DOHH2 (cell line): ENCODE data around the gene PDIK1L.

Experiments used
- H3F3A ChIP-seq: fragments of 200-600 bp; sonication (generic), shearing (Covaris generic); 2 replicates; pipeline ENCODE4 v1.6.0; 2016; ENCODE audit warnings: antibody characterized with exemption, mild to moderate bottlenecking; ENCODE audit not compliant: control insufficient read depth, insufficient read depth
- H3K27ac ChIP-seq: fragments of 200-600 bp; sonication (generic); 2 replicates; pipeline ENCODE4 v1.5.1; 2014; ENCODE audit warnings: low read depth, mild to moderate bottlenecking, low read length, moderate library complexity
- H3K27me3 ChIP-seq: fragments of 200-600 bp; sonication (generic); 2 replicates; pipeline ENCODE4 v1.6.1; 2014; ENCODE audit warnings: mild to moderate bottlenecking, low read length, mixed read lengths; ENCODE audit not compliant: control insufficient read depth
- H3K36me3 ChIP-seq: fragments of 200-600 bp; sonication (generic); 2 replicates; pipeline ENCODE4 v1.6.1; 2014; ENCODE audit warnings: mild to moderate bottlenecking, low read length, moderate library complexity, mixed read lengths; ENCODE audit not compliant: control insufficient read depth
- H3K4me1 ChIP-seq: fragments of 200-600 bp; sonication (generic); 2 replicates; pipeline ENCODE4 v1.6.1; 2014; ENCODE audit warnings: mild to moderate bottlenecking, low read length, mixed read lengths; ENCODE audit not compliant: control insufficient read depth
- H3K4me2 ChIP-seq: fragments of 200-600 bp; sonication (generic); 2 replicates; pipeline ENCODE4 v1.6.0; 2014; ENCODE audit warnings: mild to moderate bottlenecking, low read length, moderate library complexity
- H3K4me3 ChIP-seq: fragments of 200-600 bp; sonication (generic); 2 replicates; pipeline ENCODE4 v1.5.1; 2014; ENCODE audit warnings: mild to moderate bottlenecking, low read length, mixed read lengths
- H3K79me2 ChIP-seq: fragments of 200-600 bp; sonication (generic); 2 replicates; pipeline ENCODE4 v1.6.1; 2014; ENCODE audit warnings: mild to moderate bottlenecking, low read length, mixed read lengths; ENCODE audit not compliant: control insufficient read depth
- H3K9me2 ChIP-seq: fragments of 200-600 bp; sonication (generic); replicated peaks from 2 replicates; pipeline ENCODE4 v1.6.1; 2014; ENCODE audit warnings: mild to moderate bottlenecking, low read length, mixed read lengths; ENCODE audit not compliant: control insufficient read depth
- H3K9me3 ChIP-seq: fragments of 200-600 bp; sonication (generic); 2 replicates; pipeline ENCODE4 v1.6.1; 2014; ENCODE audit warnings: antibody characterized with exemption, low read length, mixed read lengths; ENCODE audit not compliant: control insufficient read depth, insufficient read depth
- H4K20me1 ChIP-seq: fragments of 200-600 bp; sonication (generic); 2 replicates; pipeline ENCODE4 v1.6.0; 2014; ENCODE audit warnings: low read depth, mild to moderate bottlenecking, antibody characterized with exemption, low read length, moderate library complexity; ENCODE audit not compliant: control insufficient read depth, insufficient read depth
- CTCF ChIP-seq: fragments of 200-600 bp; sonication (generic); IDR thresholded peaks from one replicate; pipeline ENCODE4 v1.5.1; 2014; ENCODE audit warnings: antibody characterized with exemption, mild to moderate bottlenecking, low read depth, low read length; ENCODE audit not compliant: poor library complexity, severe bottlenecking
- EZH2phosphoT487 ChIP-seq: fragments of 200-600 bp; sonication (generic); IDR thresholded peaks from 2 replicates; pipeline ENCODE4 v1.6.1; 2017; ENCODE audit warnings: borderline replicate concordance, mild to moderate bottlenecking, antibody characterized with exemption, low read length, moderate library complexity, mixed read lengths

The PDIK1L gene

GRCh38 chr1:26070296-26070962, 41.2 kb upstream of the PDIK1L start:
- Histone ChIP-seq H3K4me2 (no peak overlapping the region), H4K20me1 (no peaks in the 10 kb centered on the region), H3K27ac (no peak overlapping the region), H3K79me2 (no peaks in the 10 kb centered on the region), H3K9me2 (no peaks in the 10 kb centered on the region), H3K27me3 (peaks cover 7% of the 10 kb centered on the region), H3F3A (no peaks in the 10 kb centered on the region), H3K9me3 (no peaks in the 10 kb centered on the region), H3K36me3 (no peaks in the 10 kb centered on the region), H3K4me3 (no peak overlapping the region), H3K4me1 (no peaks in the 10 kb centered on the region)
- TF ChIP-seq EZH2phosphoT487 (no peak), CTCF (no peak)

- H3K79me2 ChIP-seq = no peaks in the 10 kb centered on the region
- peaks cover 7% of the 10 kb centered on the region for H3K27me3 ChIP-seq
- no peaks in the 10 kb centered on the region for H3K36me3 ChIP-seq
- H3K9me3 ChIP-seq = no peaks in the 10 kb centered on the region
- no peak for TF ChIP-seq EZH2phosphoT487
- TF ChIP-seq CTCF = no peak
- H3F3A ChIP-seq = no peaks in the 10 kb centered on the region
- no peak overlapping the region for H3K4me2 ChIP-seq
- H3K9me2 ChIP-seq = no peaks in the 10 kb centered on the region
- no peak overlapping the region for H3K27ac ChIP-seq
- H3K4me1 ChIP-seq = no peaks in the 10 kb centered on the region
- no peak overlapping the region for H3K4me3 ChIP-seq
- H4K20me1 ChIP-seq = no peaks in the 10 kb centered on the region
These were observed 40.7 kb upstream of the PDIK1L start for GRCh38 chr1:26070963-26071342.

- H3K4me3 ChIP-seq = no peak overlapping the region
- no peak for TF ChIP-seq EZH2phosphoT487
- TF ChIP-seq CTCF = no peak
- H4K20me1 ChIP-seq = no peaks in the 10 kb centered on the region
- H3K4me2 ChIP-seq = no peak overlapping the region
- no peaks in the 10 kb centered on the region for H3K9me2 ChIP-seq
- H3K27me3 ChIP-seq = peaks cover 12% of the 10 kb centered on the region
- H3K4me1 ChIP-seq = no peaks in the 10 kb centered on the region
- no peaks in the 10 kb centered on the region for H3K79me2 ChIP-seq
- no peaks in the 10 kb centered on the region for H3K36me3 ChIP-seq
- H3K9me3 ChIP-seq = no peaks in the 10 kb centered on the region
- H3K27ac ChIP-seq = no peak overlapping the region
- H3F3A ChIP-seq = no peaks in the 10 kb centered on the region
These were observed 39.3 kb upstream of the PDIK1L start for GRCh38 chr1:26072305-26072704.
